RWPE2 (cell line): ENCODE measurements around the gene CBX8.

Experiments
- ATAC-seq: fragments of 200-7000 bp; cut with Tn5 transposase; 3 replicates; pipeline ENCODE4 v1.9.1; 2021; ENCODE audit warnings: low read depth
- DNase-seq: peaks from one replicate; pipeline ENCODE4 v3.0.0-alpha.2; 2020; ENCODE audit warnings: low spot score
- H3K27ac ChIP-seq: fragments of 450-650 bp; 2 replicates; pipeline ENCODE4 v1.5.1; 2017; ENCODE audit warnings: mild to moderate bottlenecking; ENCODE audit not compliant: poor library complexity, severe bottlenecking
- H3K27me3 ChIP-seq: fragments of 250-450 bp; sonication (Bioruptor Pico); 2 replicates; pipeline ENCODE4 v1.5.1; 2021; ENCODE audit warnings: mild to moderate bottlenecking, moderate library complexity; ENCODE audit not compliant: insufficient read depth, poor library complexity, severe bottlenecking
- H3K36me3 ChIP-seq: fragments of 250-450 bp; sonication (Bioruptor Pico); 2 replicates; pipeline ENCODE4 v1.5.1; 2020; ENCODE audit warnings: low read depth, mild to moderate bottlenecking, moderate library complexity
- H3K4me1 ChIP-seq: fragments of 250-450 bp; sonication (Bioruptor Pico); 2 replicates; pipeline ENCODE4 v1.5.1; 2021; ENCODE audit warnings: mild to moderate bottlenecking, moderate library complexity; ENCODE audit not compliant: insufficient read depth, poor library complexity, severe bottlenecking
- H3K4me3 ChIP-seq: fragments of 250-450 bp; sonication (Bioruptor Pico); 2 replicates; pipeline ENCODE4 v1.5.1; 2021; ENCODE audit warnings: mild to moderate bottlenecking, moderate library complexity; ENCODE audit not compliant: severe bottlenecking
- H3K9me3 ChIP-seq: fragments of 250-450 bp; sonication (Bioruptor Pico); 2 replicates; pipeline ENCODE4 v1.5.1; 2021; ENCODE audit warnings: mild to moderate bottlenecking, moderate library complexity; ENCODE audit not compliant: severe bottlenecking
- TF ChIP-seq, protein P1 (sequence below): fragments of 450-650 bp; IDR thresholded peaks from one replicate; pipeline ENCODE4 v1.5.1; 2017; ENCODE audit warnings: mild to moderate bottlenecking, moderate library complexity; ENCODE audit not compliant: poor library complexity, severe bottlenecking

CBX8 gene

DNA sequence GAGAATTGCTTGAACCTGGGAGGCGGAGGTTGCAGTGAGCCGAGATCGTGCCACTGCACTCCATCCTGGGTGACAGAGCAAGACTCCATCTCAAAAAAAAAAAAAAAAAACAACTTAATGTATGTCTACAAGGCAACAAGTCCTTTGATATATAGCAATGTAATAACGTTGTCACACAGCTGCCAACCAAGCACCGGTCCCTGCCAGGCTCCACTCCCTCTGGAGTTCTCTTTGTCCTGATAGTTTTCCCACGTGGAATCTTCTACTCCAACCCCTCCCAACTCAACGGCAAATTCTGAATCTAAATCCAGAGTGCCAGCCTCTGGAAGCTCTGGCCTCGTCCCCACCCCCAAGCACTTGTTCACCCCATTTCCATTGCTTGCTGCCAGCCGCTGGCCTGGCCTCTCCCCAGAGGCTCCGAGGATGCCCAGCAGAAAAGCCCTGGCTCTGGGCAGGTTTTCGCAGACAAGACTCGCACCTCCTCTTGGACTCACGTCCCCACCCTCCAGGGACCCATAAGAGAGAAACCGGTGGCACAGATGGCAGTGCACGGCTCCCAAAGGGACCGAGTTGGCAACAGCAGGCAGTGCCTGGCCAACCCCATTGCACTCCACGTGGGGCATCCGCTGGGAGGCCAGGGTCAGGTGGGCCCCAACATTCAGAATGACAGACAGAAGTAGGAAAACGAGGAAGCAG, 34.8 kb downstream of the CBX8 start:
- no peak overlapping the region for H3K27ac ChIP-seq
- H3K4me3 ChIP-seq, result no peak overlapping the region
- H3K27me3 ChIP-seq, result no peaks in the 10 kb centered on the region
- no peaks in the 10 kb centered on the region for H3K4me1 ChIP-seq
- H3K9me3 ChIP-seq, result no peaks in the 10 kb centered on the region
- DNase-seq, result no peak
- TF ChIP-seq, protein P1, sequence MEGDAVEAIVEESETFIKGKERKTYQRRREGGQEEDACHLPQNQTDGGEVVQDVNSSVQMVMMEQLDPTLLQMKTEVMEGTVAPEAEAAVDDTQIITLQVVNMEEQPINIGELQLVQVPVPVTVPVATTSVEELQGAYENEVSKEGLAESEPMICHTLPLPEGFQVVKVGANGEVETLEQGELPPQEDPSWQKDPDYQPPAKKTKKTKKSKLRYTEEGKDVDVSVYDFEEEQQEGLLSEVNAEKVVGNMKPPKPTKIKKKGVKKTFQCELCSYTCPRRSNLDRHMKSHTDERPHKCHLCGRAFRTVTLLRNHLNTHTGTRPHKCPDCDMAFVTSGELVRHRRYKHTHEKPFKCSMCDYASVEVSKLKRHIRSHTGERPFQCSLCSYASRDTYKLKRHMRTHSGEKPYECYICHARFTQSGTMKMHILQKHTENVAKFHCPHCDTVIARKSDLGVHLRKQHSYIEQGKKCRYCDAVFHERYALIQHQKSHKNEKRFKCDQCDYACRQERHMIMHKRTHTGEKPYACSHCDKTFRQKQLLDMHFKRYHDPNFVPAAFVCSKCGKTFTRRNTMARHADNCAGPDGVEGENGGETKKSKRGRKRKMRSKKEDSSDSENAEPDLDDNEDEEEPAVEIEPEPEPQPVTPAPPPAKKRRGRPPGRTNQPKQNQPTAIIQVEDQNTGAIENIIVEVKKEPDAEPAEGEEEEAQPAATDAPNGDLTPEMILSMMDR, result no peak
- ATAC-seq, result no peak
- H3K36me3 ChIP-seq, result no peaks in the 10 kb centered on the region

DNA sequence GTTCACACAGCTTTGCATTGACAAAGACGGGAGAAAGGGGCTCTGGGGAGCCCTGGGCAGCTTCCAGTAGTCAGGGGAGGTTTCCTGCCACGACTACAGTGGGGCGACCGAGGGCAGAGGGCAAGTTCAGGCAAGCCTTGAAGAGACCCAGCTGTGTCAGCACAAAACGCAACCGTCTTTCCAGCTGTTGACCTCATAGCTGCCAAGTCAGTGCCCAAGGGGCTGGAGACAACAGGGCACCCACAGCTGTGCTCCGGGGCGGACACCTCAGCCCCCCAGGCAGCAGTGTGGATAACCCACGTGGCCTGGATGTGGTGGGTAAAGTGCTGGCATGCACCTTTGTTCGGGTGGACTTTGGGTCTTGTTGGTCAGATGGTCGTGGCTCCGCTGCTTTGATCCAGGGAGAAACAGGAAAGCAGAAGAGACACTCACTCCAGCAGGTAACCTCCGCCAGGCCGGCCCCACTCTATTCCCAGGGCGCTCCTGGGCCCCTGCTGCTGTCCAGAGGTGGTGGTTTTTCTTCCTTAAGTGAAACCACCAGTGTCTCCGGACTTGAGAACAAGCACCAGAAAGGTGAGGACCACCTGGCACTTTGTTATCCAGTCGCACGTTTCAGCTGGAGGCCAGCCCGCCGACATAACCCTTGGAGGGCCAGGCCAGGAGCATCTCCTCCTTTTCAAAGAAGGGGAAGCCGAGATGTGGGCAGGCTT, 36.5 kb downstream of the CBX8 start:
- Histone ChIP-seq H3K27ac (no peak overlapping the region), H3K4me3 (no peak overlapping the region), H3K4me1 (no peaks in the 10 kb centered on the region), H3K36me3 (no peaks in the 10 kb centered on the region), H3K9me3 (no peaks in the 10 kb centered on the region), H3K27me3 (no peaks in the 10 kb centered on the region)
- ATAC-seq (peak; percentile 48; the same call in 2 of the 3 replicates), DNase-seq (no peak)
- TF ChIP-seq, protein P1, result no peak

DNA sequence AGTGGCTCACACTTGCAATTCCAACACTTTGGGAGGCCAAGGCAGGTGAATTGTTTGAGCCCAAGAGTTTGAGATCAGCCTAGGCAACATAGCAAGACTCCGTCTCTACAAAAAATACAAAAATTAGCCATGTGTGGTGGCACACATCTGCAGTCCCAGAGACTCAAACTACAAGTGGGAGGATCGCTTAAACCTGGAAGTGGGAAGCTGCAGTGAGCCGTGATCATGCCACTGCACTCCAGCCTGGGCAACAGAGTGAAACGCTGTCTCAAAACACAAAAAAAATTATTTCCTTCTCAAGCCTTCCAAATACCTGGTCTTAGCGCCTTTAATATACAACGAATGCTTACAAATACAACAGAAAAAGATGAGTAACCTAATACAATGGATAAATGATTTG, 38.6 kb downstream of the CBX8 start:
- DNase-seq, result no peak
- Histone ChIP-seq H3K36me3 (no peaks in the 10 kb centered on the region), H3K27ac (no peak overlapping the region), H3K4me1 (no peaks in the 10 kb centered on the region), H3K27me3 (no peaks in the 10 kb centered on the region), H3K9me3 (no peaks in the 10 kb centered on the region), H3K4me3 (no peak overlapping the region)
- ATAC-seq, result no peak
- TF ChIP-seq, protein P1, result no peak

DNA sequence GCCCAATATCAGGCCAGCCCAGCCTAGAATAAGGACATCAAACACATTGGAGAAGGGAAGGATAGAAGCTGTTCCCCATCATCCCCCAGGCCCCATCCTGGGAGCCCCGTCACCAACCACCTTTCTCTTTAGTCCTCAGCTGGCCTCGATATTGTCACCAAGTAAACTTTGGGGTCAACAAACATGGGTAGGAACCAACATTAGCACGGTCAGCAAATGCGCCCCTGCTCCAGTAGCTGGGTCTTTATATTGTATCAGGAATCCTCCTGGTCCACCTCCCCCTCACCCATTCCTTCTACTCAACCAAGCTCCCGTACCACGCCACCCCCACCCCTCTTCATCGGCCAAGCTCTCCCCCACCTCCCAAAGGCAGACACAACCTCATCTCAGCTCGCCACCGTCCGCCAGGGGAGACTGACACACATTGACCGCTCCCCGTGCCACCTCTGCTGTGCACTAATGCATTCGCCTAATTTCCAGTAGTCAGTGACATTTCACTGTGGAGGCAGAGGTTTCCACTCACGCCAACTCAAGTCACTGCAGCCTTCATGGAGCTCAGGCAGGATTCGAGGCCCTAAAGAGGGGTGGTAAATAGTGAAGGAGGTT, 39.6 kb downstream of the CBX8 start:
- H3K9me3 ChIP-seq, result no peaks in the 10 kb centered on the region
- H3K27me3 ChIP-seq, result no peaks in the 10 kb centered on the region
- no peak for ATAC-seq
- DNase-seq, result no peak
- no peaks in the 10 kb centered on the region for H3K36me3 ChIP-seq
- H3K4me1 ChIP-seq, result no peaks in the 10 kb centered on the region
- TF ChIP-seq, protein P1, result no peak
- no peak overlapping the region for H3K27ac ChIP-seq
- no peak overlapping the region for H3K4me3 ChIP-seq
